ENCODE data around the gene NLGN1. TPM values are rescaled to one million over a fixed set of nuclear protein-coding genes. Genes with fewer than 3 reads are reported as not detected.

The NLGN1 gene
- total RNA-seq, 1 donor from 2014 or later = 59.1 TPM

- FAIRE-seq (no peak), DNase-seq (ENCODE audit: low spot score in 2 of 2) (no peak)
Measured at GRCh38 chr3:173745952-173746682, 348.6 kb downstream of the NLGN1 start.

- no peak for FAIRE-seq
- DNase-seq (ENCODE audit: low spot score in 2 of 2) = no peak
Measured at GRCh38 chr3:173747427-173747826, 349.9 kb downstream of the NLGN1 start.

GRCh38 chr3:173748105-173748504 lies 350.6 kb downstream of the NLGN1 start:
- FAIRE-seq (no peak), DNase-seq (ENCODE audit: low spot score in 2 of 2) (no peak)

- DNase-seq (ENCODE audit: low spot score in 2 of 2) (no peak), FAIRE-seq (no peak)
Measured at GRCh38 chr3:173750095-173750494, 352.6 kb downstream of the NLGN1 start.

- DNase-seq (ENCODE audit: low spot score in 2 of 2) (no peak), FAIRE-seq (no peak)
Measured at GRCh38 chr3:173750591-173750990, 353.0 kb downstream of the NLGN1 start.

- no peak for DNase-seq (ENCODE audit: low spot score in 2 of 2)
- no peak for FAIRE-seq
Measured at GRCh38 chr3:173753593-173753992, 356.0 kb downstream of the NLGN1 start.

- no peak for DNase-seq (ENCODE audit: low spot score in 2 of 2)
- no peak for FAIRE-seq
Measured at GRCh38 chr3:173755161-173755560, 357.6 kb downstream of the NLGN1 start.

- FAIRE-seq (no peak), DNase-seq (ENCODE audit: low spot score in 2 of 2) (no peak)
Measured at GRCh38 chr3:173761161-173761560, 363.6 kb downstream of the NLGN1 start.

GRCh38 chr3:173762501-173762900 lies 365.0 kb downstream of the NLGN1 start:
- DNase-seq (ENCODE audit: low spot score in 2 of 2) (no peak), FAIRE-seq (no peak)

- no peak for DNase-seq (ENCODE audit: low spot score in 2 of 2)
Measured at GRCh38 chr3:173770011-173770410, 372.5 kb downstream of the NLGN1 start.

GRCh38 chr3:173770796-173771573 lies 373.4 kb downstream of the NLGN1 start:
- FAIRE-seq = no peak
- no peak for DNase-seq (ENCODE audit: low spot score in 2 of 2)

More at GRCh38 chr3:173770011-173770410, 372.5 kb downstream of the NLGN1 start:
- FAIRE-seq = no peak

GRCh38 chr3:173773800-173774199 lies 376.3 kb downstream of the NLGN1 start:
- DNase-seq (ENCODE audit: low spot score in 2 of 2) = no peak
- FAIRE-seq = no peak

- DNase-seq (ENCODE audit: low spot score in 2 of 2) = no peak
- FAIRE-seq = no peak
Measured at GRCh38 chr3:173774294-173774693, 376.8 kb downstream of the NLGN1 start.

GRCh38 chr3:173778251-173778650 lies 380.7 kb downstream of the NLGN1 start:
- FAIRE-seq (no peak), DNase-seq (ENCODE audit: low spot score in 2 of 2) (no peak)

- FAIRE-seq (no peak), DNase-seq (ENCODE audit: low spot score in 2 of 2) (no peak)
Measured at GRCh38 chr3:173780067-173780466, 382.5 kb downstream of the NLGN1 start.

GRCh38 chr3:173785004-173785403 lies 387.5 kb downstream of the NLGN1 start:
- DNase-seq (ENCODE audit: low spot score in 2 of 2) = no peak
- peak; percentile 8 for FAIRE-seq

- FAIRE-seq (no peak), DNase-seq (ENCODE audit: low spot score in 2 of 2) (no peak)
Measured at GRCh38 chr3:173789530-173790162, 392.1 kb downstream of the NLGN1 start.

GRCh38 chr3:173793963-173794362 lies 396.4 kb downstream of the NLGN1 start:
- no peak for FAIRE-seq
- no peak for DNase-seq (ENCODE audit: low spot score in 2 of 2)

GRCh38 chr3:173796405-173796804 lies 398.9 kb downstream of the NLGN1 start:
- no peak for FAIRE-seq
- DNase-seq (ENCODE audit: low spot score in 2 of 2) = no peak

GRCh38 chr3:173796890-173797289 lies 399.3 kb downstream of the NLGN1 start:
- FAIRE-seq (no peak), DNase-seq (ENCODE audit: low spot score in 2 of 2) (no peak)

GRCh38 chr3:173799060-173799816 lies 401.7 kb downstream of the NLGN1 start:
- DNase-seq (ENCODE audit: low spot score in 2 of 2) (no peak), FAIRE-seq (peak; percentile 75)

Data from frontal cortex (tissue), 4 donors.